ENCODE data around the gene TMEM74B.
A peak's percentile ranks its signal among the peaks of the same experiment; 100 is the strongest.
"Not testable (repeated sequence)": the region's sequence is repeated elsewhere in the genome, so short reads cannot be mapped to it uniquely, and the experiment has no call there.

The TMEM74B gene

DNA sequence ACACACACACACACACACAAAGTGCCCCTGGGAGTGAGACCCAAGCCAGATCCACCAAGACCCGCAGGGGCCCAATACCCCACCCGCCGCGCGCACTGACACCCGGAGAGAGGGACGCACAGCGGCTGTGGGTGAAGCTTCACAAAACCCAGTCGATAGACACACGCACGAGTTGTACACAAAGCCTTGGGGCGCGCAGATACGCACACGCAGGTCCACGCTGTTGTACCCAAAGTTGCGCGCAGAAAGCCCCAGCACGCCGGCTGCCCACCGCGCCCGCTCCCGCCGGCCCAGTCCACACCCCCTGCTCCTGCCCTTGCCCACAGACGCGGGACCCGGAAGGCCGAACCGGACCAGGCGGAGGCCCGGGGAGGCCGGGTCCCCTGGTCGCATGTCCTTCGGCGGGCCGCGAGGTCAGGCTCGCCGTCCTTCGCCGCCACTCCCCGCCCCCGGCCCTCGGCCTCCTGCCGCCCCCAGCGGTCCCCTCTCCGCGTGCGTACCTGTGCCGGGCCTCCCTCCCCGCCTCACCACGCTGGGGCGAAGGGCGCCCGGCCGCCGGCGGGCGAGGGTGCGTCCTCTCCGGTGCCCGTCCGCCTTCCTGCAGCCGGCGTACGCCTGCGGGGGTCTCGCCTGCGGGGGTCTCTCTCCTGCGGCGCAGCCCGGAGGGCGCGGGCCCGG, at the start of gene TMEM74B:
Gene TMEM74B (minus strand): TSS at position 344 of the 678 bp plus-strand sequence. CDS start 1,180 bp downstream, outside the sequence.
- no peak for DNase-seq (ENCODE audit: low read depth, low spot score)

DNA sequence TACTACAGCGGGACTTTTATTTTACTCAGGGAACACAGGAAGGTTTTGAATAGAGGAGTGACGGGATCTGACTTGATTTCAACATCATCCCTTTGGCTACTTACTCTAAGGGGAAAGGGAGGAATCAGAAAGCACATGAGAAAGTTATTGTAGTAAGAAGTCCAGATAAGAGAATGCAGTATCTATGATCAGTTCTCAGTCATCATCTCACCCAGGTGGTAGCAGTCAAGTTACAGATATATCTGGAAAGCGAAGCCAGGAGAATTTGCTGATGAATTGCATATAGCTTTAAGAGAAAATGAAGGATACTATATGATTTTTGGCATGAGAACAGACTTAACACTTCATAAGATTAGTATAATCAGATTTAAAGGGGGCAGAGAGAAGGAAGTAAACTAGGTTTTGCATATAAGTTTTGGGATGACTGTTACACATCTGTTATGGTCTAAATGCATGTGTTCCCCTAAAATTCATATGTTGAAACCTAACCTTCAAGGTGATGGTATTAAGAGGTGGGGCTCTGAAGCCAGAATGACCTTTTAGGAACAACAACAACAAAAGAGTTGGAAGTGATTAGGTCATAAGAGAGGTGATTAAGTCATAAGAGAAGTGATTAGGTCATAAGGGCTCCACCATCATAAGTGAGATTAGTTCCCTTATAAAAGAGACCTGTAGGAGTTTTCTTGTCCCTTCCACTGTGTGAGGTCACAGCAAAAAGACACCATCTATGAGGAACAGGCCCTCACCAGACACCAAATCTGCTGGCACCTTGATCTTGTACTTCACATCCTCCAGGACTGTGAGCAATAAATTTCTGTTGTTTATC, 47.7 kb upstream of the TMEM74B start:
- DNase-seq (ENCODE audit: low read depth, low spot score) = no peak

DNA sequence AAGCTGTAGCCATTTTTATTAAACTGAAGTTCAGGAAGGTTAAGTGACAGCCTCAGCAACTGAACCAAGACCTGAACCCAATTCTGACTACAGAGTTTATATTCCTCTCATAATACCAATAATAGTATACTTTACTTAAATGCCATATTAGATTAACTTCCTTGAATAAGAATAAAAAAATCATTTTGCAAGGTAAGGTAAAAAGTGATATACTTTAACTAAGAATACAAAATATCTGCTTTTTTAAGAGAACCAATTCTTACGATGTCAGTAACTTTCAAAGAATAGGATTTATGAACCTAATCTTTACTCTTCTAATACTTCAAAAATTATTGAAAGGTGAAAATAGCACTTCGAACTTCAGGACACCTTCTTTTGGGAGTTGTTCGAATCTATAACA, 44.8 kb upstream of the TMEM74B start:
- DNase-seq (ENCODE audit: low read depth, low spot score) = no peak

DNA sequence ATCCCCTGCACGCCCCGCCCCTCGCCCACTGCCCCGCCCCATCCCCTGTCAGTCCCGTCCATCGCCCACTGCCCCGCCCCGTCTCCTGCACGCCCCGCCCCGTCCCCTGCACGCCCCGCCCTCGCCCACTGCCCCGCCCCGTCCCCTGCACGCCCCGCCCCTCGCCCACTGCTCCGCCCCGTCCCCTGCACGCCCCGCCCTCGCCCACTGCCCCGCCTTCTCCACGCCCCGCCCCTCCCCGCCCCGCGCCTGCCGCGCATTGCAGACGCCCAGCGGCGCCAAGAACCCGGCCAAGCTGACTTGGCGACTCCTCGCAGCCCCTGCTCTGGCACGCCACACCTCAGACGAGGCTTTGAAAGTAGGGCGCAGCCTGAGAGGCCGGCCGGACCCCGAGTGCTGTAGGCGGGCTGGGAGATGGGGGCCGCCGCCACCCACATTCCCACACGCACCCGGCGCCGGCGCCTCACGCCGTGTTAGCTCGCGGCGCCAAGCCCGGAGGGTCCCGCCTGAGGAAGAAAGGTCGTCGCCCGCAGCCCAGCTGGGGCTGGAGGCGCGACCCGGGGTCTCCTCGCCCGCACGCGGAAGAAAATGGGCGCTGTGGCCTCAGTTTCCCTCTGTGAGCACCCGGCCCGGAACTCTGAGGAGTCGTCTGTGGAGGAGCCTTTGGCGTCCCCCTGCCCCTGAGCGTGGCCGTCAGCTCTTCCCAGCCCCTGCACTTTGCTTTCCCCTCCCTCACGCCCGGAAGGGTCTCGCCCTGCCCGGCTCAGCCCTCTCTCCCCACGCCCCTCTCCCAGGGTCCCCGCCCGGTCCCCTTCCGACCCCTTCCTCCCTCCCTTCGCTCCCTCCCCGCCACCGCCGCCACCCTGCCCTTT, 41.2 kb upstream of the TMEM74B start, which contains the start of gene RAD21L1:
Gene RAD21L1 (plus strand): TSS at position 262 of the 872 bp plus-strand sequence. CDS start 2,410 bp downstream, outside the sequence.
- DNase-seq (ENCODE audit: low read depth, low spot score) = peak; percentile 62

DNA sequence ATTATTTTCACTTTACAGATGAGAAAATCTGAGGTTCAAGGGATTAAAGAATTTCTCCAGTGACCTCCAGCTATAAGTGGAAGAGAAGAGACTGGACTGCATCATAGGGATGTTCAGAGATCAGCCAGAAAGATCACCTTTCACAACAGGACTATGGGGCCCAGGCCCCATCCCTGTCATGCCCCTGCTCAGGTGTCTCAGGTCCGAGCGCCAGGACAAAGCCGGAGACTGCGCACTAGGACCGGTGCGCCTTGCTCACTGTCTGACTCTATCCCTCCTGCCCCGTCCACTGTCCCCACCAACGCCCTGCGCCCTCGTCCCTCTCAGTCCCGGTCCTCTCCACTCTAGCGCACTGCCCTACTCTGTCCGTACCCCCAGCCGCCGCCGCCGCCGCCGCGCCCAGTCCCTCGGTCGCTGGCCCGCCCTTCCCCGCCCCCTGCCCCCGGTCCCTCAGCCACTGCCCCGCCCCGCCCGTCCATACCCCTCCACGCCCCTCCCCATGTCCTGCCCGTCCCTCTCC, 40.5 kb upstream of the TMEM74B start:
- DNase-seq (ENCODE audit: low read depth, low spot score) = no peak

DNA sequence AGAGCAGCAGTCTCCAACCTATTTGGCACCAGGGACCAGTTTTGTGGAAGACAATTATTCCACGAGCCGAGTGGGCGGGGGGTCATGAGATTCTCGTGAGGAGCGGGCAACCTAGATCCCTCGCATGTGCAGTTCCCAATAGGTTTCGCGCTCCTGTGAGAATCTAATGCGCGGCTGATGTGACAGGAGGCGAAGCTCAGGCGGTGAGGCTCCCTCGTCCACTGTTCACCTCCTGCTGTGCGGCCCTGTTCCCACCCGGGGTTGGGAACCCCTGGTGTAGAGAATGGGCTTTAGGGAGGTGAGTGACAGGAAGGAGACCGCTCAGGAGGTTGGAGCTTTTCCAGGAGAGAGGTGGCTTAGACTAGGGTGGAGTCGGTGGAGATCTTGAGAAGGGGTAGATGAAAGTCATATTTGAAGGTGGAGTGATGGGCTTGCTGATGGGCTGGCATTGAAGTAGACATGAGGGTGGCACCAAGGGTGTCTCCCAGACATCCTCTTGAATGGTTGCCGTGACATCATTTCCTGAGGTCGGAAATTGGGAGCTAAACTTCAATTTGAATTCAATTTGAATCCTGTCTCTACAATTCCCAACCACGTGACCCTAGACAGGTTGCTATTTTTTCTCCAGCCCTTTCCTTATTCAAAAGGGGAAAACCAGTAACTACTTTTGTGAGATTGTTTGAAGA, 39.6 kb upstream of the TMEM74B start:
- DNase-seq (ENCODE audit: low read depth, low spot score) = no peak

DNA sequence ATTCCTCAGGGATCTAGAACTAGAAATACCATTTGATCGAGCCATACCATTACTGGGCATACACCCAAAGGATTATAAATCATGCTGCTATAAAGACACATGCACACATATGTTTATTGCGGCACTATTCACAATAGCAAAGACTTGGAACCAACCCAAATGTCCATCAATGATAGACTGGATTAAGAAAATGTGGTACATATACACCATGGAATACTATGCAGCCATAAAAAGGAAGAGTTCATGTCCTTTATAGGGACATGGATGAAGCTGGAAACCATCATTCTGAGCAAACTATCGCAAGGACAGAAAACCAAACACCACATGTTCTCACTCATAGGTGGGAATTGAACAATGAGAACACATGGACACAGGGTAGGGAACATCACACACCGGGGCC, 38.0 kb upstream of the TMEM74B start:
- not testable (repeated sequence) for DNase-seq (ENCODE audit: low read depth, low spot score)

DNA sequence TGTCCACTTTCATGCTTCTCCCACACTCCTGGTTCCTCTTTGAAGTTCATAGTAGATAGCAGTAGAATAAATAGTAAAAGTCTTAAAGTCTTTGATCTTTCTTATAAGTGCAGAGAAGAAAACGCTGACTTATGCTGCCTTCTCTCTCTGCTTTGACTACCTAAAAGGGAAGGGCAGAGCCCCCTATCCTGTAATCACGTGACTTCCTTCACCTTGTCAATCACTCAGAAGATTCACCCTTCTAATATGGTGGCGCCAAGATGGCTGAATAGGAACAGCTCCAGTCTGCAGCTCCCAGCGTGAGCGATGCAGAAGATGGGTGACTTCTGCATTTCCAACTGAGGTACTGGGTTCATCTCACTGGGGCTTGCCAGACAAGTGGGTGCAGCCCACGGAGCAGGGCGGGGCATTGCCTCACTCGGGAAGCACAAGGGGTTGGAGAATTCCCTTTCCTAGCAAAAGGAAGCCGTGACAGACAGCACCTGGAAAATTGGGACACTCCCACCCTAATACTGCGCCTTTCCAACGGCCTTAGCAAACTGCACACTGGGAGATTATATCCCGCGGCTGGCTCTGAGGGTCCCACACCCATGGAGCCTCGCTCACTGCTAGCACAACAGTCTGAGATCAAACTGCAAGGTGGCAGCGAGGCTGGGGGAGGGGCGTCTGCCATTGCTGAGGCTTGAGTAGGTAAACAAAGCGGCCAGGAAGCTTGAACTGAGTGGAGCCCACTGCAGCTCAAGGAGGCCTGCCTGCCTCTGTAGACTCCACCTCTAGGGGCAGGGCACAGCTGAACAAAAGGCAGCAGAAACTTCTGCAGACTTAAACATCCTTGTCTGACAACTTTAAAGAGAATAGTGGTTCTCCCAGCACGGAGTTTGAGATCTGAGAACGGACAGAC, 32.0 kb upstream of the TMEM74B start:
- DNase-seq (ENCODE audit: low read depth, low spot score) = not testable (repeated sequence)

DNA sequence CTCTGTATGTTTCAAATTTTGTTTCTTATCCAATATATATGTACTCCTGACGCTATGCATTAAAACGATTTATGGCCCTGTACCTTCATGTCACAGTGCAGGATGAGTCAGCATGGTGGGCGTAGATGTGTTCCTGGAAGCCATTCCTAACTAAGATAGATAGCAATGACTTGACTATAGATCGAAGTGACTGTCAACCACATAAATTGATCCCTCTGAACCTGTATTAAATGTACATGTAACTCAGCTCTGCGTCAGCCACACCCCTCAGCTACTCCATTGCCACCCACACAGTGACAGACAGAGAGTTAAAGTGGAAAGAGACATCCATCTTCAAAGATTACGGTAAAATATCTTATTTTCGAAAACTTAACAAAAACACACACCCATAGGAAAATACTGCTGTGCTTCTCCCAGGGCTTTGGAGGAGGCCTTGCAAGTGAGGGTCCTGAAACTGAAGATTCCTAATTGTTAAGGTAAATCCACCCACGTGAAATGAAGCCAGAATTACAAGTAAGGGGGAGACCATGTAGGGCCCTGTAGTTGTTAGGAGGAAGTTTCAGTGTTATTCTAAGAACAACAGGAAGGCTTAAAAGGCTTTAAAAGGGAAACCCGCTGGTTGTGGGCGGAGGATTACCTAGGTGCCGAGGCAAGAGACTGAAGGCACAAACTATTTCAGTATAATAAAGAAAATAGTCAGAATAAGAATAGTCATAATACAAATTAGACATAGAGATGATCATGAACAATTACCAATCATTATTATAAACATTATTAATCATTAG, 30.8 kb upstream of the TMEM74B start:
- DNase-seq (ENCODE audit: low read depth, low spot score) = no peak

DNA sequence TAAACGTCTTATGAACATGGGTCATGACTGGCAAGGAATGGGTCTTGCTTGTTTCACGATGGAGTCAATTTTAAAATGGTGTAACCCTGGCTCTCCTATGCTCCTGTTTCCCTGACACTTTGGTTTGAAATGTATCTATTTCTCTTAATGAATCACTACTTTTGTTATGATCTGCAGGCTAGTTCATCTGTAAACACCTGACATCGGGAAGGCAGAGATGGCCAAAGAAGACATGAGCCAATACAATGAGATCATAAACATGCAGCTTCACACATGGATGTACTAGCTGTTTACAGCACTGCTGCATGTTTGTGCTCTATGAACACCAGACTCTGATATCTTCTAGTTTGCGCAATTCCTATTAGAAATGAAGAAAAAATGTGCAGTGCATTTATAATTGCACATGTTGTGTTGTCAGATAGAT, 30.1 kb upstream of the TMEM74B start:
- DNase-seq (ENCODE audit: low read depth, low spot score) = no peak

DNA sequence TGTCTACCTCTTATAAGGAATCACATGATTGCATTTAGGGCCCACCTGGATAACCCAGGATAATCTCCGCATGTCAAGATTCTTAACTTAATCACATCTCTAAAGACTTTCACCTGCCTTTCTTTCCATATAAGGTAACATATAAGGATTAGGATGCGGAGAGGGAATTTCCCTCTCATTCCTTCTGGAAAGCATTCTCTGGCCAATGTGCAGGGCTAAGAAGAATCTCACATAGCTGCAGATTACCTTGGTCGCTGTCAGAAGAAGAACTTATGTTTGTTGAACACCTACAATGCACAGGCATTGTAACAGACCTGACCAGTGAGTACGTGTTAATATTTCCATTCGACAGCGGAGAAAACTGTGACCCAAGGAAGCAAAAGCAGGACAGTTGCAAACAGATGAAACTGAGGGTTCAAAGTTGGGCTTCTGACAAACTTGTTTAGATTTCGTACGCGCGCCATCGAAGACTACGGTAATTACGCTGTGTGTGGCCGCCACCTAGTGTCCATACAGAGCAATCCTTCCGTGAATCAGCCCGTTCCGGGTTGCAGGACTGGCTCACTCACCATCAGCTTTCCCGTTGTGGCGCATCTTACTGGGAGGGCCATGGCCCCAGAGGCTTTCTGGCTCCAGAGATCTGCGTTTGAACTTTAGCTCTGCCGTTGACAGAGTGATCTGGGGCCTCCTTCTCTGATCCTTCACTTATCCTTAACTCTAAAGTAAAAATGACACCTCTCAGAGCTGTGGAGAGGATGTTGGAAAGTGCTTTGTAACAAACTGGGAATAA, 28.0 kb upstream of the TMEM74B start:
- DNase-seq (ENCODE audit: low read depth, low spot score) = peak; percentile 46

DNA sequence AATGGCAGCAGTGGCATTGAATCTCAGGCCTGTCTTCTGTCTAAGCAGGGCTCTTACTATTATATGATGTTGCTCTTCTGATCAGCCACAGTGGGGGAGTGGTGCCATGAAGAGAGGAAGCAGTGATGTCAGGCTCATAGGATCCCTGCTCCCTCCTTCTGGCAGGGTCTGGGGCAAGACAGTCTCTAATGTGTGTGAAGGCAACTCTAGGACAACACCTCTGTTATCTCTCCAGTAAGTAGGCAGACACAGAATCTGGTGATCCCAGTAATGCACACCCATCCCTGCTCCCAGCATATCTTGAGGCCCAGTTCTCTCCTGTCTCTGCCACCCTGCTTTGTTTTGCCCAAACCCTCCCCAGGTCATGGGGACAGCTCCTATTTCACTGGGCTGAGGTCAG, 27.2 kb upstream of the TMEM74B start:
- no peak for DNase-seq (ENCODE audit: low read depth, low spot score)

DNA sequence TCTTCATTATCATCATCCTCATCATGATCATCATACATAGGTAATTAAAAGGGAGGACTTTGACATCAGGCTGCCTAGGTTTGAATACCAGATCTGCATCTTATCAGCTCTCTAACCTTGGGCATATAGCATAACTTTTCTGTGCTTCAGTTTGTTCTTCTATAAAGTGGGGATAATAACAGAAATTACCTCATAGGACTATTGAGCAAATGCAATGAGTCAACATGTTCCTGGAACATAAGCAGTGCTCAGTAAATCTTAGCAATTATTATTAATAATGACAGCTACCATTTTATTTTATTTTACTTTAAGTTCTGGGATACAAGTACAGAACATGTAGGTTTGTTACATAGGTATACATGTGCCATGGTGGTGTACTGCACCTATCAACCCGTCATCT, 25.7 kb upstream of the TMEM74B start:
- no peak for DNase-seq (ENCODE audit: low read depth, low spot score)

DNA sequence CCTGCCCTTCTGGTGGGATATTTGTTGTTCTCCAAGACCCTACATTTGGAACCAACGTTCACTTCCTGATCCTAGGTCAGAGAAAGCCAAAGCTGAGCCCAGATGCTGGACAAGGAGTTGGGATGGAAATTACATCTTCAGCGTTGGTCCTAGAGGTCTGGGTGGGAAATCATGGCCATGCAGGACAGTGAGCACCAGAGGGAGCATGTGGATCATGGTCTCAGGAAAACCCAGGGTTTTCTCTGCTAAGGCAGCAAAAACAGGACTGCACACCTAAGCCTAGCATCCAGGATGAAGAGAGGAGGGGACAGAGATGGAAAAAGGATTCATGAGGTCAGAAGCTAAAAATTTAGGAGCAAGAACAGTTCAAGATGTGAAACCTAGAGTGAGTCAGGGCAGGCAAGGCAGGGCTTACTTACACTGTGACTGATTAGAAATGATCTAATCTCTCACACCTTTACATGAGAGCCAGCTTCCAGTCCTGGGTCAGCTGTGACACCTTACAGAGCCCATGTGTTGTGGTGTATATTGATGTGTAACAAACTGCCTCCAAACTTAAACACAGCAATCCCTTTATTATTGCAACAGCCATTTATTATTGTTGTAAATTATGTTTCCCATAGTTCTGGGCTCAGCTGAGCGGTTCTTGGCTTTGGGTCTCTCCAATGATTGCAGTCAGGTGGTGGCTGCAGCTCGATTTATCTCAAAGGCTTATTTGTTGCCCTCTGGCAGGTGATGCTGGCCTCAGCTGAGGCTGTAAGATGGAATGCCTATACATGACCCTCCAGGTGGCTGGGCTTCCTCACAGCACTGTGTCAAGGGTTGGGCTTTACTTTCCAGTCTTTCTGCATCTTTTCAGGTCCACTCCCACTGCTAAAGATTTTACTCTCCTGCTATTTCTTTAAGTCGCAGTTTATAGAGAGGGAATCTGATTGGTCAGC, 24.9 kb upstream of the TMEM74B start:
- DNase-seq (ENCODE audit: low read depth, low spot score) = no peak

DNA sequence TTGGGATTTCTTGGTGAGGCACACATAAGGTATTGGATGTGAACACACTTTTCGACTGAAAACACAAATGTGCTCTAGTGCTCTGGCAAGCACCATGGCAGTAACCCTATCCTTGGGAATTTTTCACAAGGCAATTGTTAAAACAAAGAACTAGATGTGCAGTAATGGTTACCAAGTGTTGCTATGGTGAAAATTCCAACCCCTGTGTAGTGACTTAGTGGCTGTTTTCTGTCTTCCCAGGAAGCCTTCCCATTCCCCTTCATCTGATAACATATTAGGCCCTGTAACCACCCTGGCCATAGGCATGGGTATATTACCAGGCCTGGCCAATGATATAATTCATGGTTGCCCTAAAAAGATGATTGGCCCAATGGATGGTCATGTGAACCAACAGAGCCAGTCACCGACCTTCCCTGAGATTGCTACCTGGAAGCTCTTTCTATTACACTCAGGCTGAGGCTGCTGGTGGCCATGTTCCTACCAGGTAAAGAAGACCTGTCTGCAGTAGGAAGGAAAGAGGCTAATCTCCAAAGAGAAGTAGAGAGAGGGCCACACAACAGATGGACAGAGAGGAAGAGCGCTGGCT, 22.6 kb upstream of the TMEM74B start:
- DNase-seq (ENCODE audit: low read depth, low spot score) = no peak

DNA sequence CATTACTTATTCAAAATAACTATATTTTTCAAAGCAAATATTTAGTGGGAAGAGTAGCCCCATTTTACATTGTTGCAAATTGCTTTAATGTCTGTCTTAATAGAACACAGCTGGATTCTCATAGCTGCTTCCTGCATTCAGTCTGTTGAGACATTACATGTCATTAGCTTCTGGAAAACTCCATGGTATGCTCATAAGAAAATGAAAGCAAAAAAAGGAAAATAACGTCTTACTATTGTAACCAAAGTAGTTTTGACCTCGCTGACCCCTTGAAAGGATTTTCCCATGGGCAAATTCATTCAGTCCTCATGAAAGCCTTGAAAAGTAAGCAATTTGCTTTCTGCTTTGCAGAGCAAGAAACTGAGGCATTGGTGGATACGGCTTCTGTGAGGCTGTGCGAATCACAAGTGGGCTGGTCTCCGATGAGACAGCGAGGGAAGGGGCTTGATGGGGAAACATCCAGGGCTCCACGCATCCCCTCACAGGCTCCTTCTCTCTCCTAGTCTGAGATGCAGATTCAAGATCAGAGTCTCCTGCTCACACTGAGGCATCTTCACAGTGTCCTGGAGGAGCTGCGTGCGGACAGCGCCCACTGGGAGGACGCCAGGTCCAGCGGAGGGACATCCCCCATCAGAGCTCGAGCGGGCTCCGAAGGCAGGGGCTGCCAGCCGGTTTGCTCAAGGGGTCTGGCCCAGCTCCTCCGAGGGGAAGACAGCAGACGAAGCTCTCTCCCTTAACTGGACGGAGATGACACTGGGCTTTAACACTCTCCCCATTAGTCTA, 21.8 kb upstream of the TMEM74B start:
- DNase-seq (ENCODE audit: low read depth, low spot score) = no peak

All from activated CD4-positive, CD25-positive, alpha-beta regulatory T cell treated with anti-CD3 and anti-CD28 coated beads, Interleukin-2, amount 50 U/mL, for 16 hours (primary cell).